GM04504 (cell line): ENCODE results near the gene TNFAIP8.

Experiments
- DNase-seq: peaks from one replicate; pipeline ENCODE4 v3.0.0-alpha.2; 2012; ENCODE audit warnings: low read depth

TNFAIP8 gene

GRCh38 chr5:119346394-119346793 lies 9.4 kb upstream of the TNFAIP8 start:
- no peak for DNase-seq

- no peak for DNase-seq
Observed at GRCh38 chr5:119347574-119347973, 8.2 kb upstream of the TNFAIP8 start.

GRCh38 chr5:119347991-119348390 lies 7.8 kb upstream of the TNFAIP8 start:
- DNase-seq = no peak

GRCh38 chr5:119353213-119353612 lies 2.6 kb upstream of the TNFAIP8 start:
- DNase-seq = no peak

GRCh38 chr5:119353686-119354366 lies 2.0 kb upstream of the TNFAIP8 start:
- no peak for DNase-seq

- DNase-seq = no peak
Observed at GRCh38 chr5:119354537-119355243, 1.1 kb upstream of the TNFAIP8 start.

GRCh38 chr5:119355244-119355638 lies 578 bp upstream of the TNFAIP8 start:
- DNase-seq = no peak

GRCh38 chr5:119356612-119357188 lies 881 bp downstream of the TNFAIP8 start:
- DNase-seq = no peak

- no peak for DNase-seq
Observed at GRCh38 chr5:119357270-119357669, 1.5 kb downstream of the TNFAIP8 start.

GRCh38 chr5:119357808-119358529 lies 2.1 kb downstream of the TNFAIP8 start:
- no peak for DNase-seq

GRCh38 chr5:119358530-119358900 lies 2.7 kb downstream of the TNFAIP8 start:
- DNase-seq = no peak

GRCh38 chr5:119358901-119359603 lies 3.2 kb downstream of the TNFAIP8 start:
- no peak for DNase-seq

GRCh38 chr5:119359737-119360413 lies 4.1 kb downstream of the TNFAIP8 start:
- DNase-seq = no peak

GRCh38 chr5:119360905-119361593 lies 5.2 kb downstream of the TNFAIP8 start:
- DNase-seq = no peak

GRCh38 chr5:119361594-119362125 lies 5.8 kb downstream of the TNFAIP8 start:
- no peak for DNase-seq

GRCh38 chr5:119362714-119363113 lies 6.9 kb downstream of the TNFAIP8 start:
- no peak for DNase-seq

- no peak for DNase-seq
Observed at GRCh38 chr5:119363271-119363670, 7.5 kb downstream of the TNFAIP8 start.

GRCh38 chr5:119363936-119364335 lies 8.1 kb downstream of the TNFAIP8 start:
- no peak for DNase-seq

GRCh38 chr5:119365847-119366539 lies 10.2 kb downstream of the TNFAIP8 start:
- no peak for DNase-seq

GRCh38 chr5:119366540-119366881 lies 10.7 kb downstream of the TNFAIP8 start:
- no peak for DNase-seq
